H1 (cell line): ENCODE data around the gene DERL3. TPM values are rescaled to one million over a fixed set of nuclear protein-coding genes. Genes with fewer than 3 reads are reported as not detected.

Source experiments
- CTCF ChIA-PET: fragments of 300-600 bp; sonication (Branson Sonifier 250); formaldehyde crosslinking; loops from one replicate; lab custom pipeline; 2021; ENCODE audit not compliant: partially characterized antibody; lab: Charles Lee
- POLR2A ChIA-PET: fragments of 300-600 bp; sonication (Branson Sonifier 250); formaldehyde crosslinking; loops from one replicate; lab custom pipeline; 2021; ENCODE audit warnings: inconsistent platforms; ENCODE audit not compliant: partially characterized antibody; lab: Charles Lee
- DNase-seq, 2 experiments: peaks; one replicate each; pipeline versions ENCODE4 v3.0.0 to v3.0.0-alpha.2; 2010 to 2022; ENCODE audit warnings: low spot score in 2 of 2, low read depth in 1 of 2, mixed read lengths in 1 of 2
- FAIRE-seq: peaks from 2 replicates; lab custom pipeline; 2011; peaks lifted over from hg19 to GRCh38; lab: Jason Lieb, UNC
- H2AFZ ChIP-seq: 2 replicates; pipeline ENCODE4 v1.8.1; 2012; ENCODE audit warnings: low read length, inconsistent platforms
- H2AK5ac ChIP-seq: 2 replicates; pipeline ENCODE4 v1.6.1; 2013; ENCODE audit warnings: low read depth, low read length
- H2BK120ac ChIP-seq: replicated peaks from 2 replicates; pipeline ENCODE3; 2013; ENCODE audit warnings: low read depth, low read length, inconsistent platforms
- H2BK12ac ChIP-seq: 2 replicates; pipeline ENCODE4 v1.6.1; 2013; ENCODE audit warnings: low read depth, low read length
- H2BK15ac ChIP-seq: 2 replicates; pipeline ENCODE4 v1.6.1; 2013; ENCODE audit warnings: low read length
- H2BK20ac ChIP-seq: 2 replicates; pipeline ENCODE4 v1.6.1; 2013; ENCODE audit warnings: low read length
- H2BK5ac ChIP-seq: 2 replicates; pipeline ENCODE4 v1.6.1; 2013; ENCODE audit warnings: low read depth, low read length
- H3K14ac ChIP-seq: 2 replicates; pipeline ENCODE4 v1.6.1; 2013; ENCODE audit warnings: inconsistent platforms; ENCODE audit not compliant: insufficient read length
- H3K18ac ChIP-seq: 2 replicates; pipeline ENCODE4 v1.6.1; 2013; ENCODE audit warnings: low read length; ENCODE audit errors: extremely low read depth
- H3K23ac ChIP-seq: 2 replicates; pipeline ENCODE4 v1.6.1; 2013; ENCODE audit warnings: inconsistent platforms; ENCODE audit not compliant: insufficient read length
- H3K23me2 ChIP-seq: 2 replicates; pipeline ENCODE4 v1.6.1; 2013; ENCODE audit warnings: low read depth, low read length
- H3K27ac ChIP-seq: 2 replicates; pipeline ENCODE4 v1.6.1; 2011; ENCODE audit warnings: low read depth, low read length, inconsistent platforms
- H3K27me3 ChIP-seq, 4 experiments: replicated peaks in 1 of 4; 1 replicate in 1 of 4; 2 replicates in 3 of 4; pipeline versions ENCODE4 v1.6.1 to v1.8.1; 2011 to 2013; ENCODE audit warnings: low read length in 3 of 4, mild to moderate bottlenecking in 3 of 4, inconsistent platforms in 2 of 4, mixed read lengths in 2 of 4, moderate library complexity in 1 of 4; ENCODE audit not compliant: control insufficient read depth in 3 of 4, insufficient read depth in 3 of 4; ENCODE audit errors: extremely low read depth in 1 of 4
- H3K36me3 ChIP-seq, 4 experiments: 2 replicates each; pipeline versions ENCODE4 v1.6.1 to v1.8.1; 2011 to 2013; ENCODE audit warnings: mild to moderate bottlenecking in 4 of 4, low read length in 3 of 4, moderate library complexity in 2 of 4, control low read depth in 1 of 4, inconsistent platforms in 1 of 4; ENCODE audit not compliant: insufficient read depth in 4 of 4, control insufficient read depth in 2 of 4
- H3K4ac ChIP-seq: replicated peaks from 2 replicates; pipeline ENCODE3; 2013; ENCODE audit warnings: low read length, low read depth, mixed read lengths, inconsistent platforms; ENCODE audit not compliant: insufficient read length
- H3K4me1 ChIP-seq, 4 experiments: replicated peaks in 1 of 4; 1 replicate in 1 of 4; 2 replicates in 3 of 4; pipeline versions ENCODE4 v1.6.1 to v1.8.1; 2011 to 2013; ENCODE audit warnings: low read length in 3 of 4, inconsistent platforms in 2 of 4, mixed read lengths in 1 of 4; ENCODE audit not compliant: insufficient read depth in 4 of 4, control insufficient read depth in 3 of 4
- H3K4me2 ChIP-seq, 2 experiments: 2 replicates each; pipeline versions ENCODE4 v1.6.1 to v1.8.1; 2011 to 2013; ENCODE audit warnings: low read depth in 2 of 2, low read length in 2 of 2, control low read depth in 1 of 2, inconsistent platforms in 1 of 2, mild to moderate bottlenecking in 1 of 2; ENCODE audit not compliant: insufficient read depth in 1 of 2
- H3K4me3 ChIP-seq, 4 experiments: fragments of 200-600, 300-600 bp in 1 of 4; sonication (generic), shearing (Covaris generic), sonication (Bioruptor Twin) in 1 of 4; 2 replicates each; pipeline versions ENCODE4 v1.5.1 to v1.8.1; 2011 to 2016; ENCODE audit warnings: low read length in 4 of 4, low read depth in 3 of 4, control low read depth in 2 of 4, inconsistent platforms in 2 of 4, mild to moderate bottlenecking in 2 of 4, mixed read lengths in 1 of 4, moderate library complexity in 1 of 4; ENCODE audit not compliant: insufficient read depth in 2 of 4; ENCODE audit errors: extremely low read depth in 1 of 4
- H3K56ac ChIP-seq: replicated peaks from 2 replicates; pipeline ENCODE3; 2013; ENCODE audit warnings: low read depth, mild to moderate bottlenecking, mixed read lengths, low read length, inconsistent platforms; ENCODE audit not compliant: insufficient read length
- H3K79me1 ChIP-seq: 2 replicates; pipeline ENCODE4 v1.6.1; 2013; ENCODE audit warnings: low read depth, low read length, control low read depth
- H3K79me2 ChIP-seq, 2 experiments: 2 replicates each; pipeline versions ENCODE4 v1.6.1 to v1.8.1; 2012 to 2013; ENCODE audit warnings: low read length in 2 of 2, mild to moderate bottlenecking in 2 of 2, inconsistent platforms in 1 of 2; ENCODE audit not compliant: insufficient read depth in 2 of 2, control insufficient read depth in 1 of 2
- H3K9ac ChIP-seq, 4 experiments: replicated peaks in 1 of 4; 1 replicate in 1 of 4; 2 replicates in 3 of 4; pipeline versions ENCODE4 v1.6.1 to v1.8.1; 2011 to 2013; ENCODE audit warnings: low read depth in 3 of 4, low read length in 3 of 4, control low read depth in 2 of 4, mild to moderate bottlenecking in 2 of 4, moderate library complexity in 2 of 4, inconsistent platforms in 1 of 4; ENCODE audit errors: extremely low read depth in 1 of 4
- H3K9me3 ChIP-seq, 2 experiments: 2 replicates each; pipeline versions ENCODE4 v1.6.1 to v1.8.1; 2012 to 2013; ENCODE audit warnings: mild to moderate bottlenecking in 2 of 2, moderate library complexity in 2 of 2, control low read depth in 1 of 2, inconsistent platforms in 1 of 2, low read depth in 1 of 2, low read length in 1 of 2, mixed read lengths in 1 of 2; ENCODE audit not compliant: insufficient read depth in 2 of 2
- H4K20me1 ChIP-seq, 2 experiments: replicated peaks in 1 of 2; 2 replicates each; pipeline versions ENCODE3 to v1.8.1; 2011 to 2013; ENCODE audit warnings: inconsistent platforms in 2 of 2, low read length in 2 of 2, mild to moderate bottlenecking in 1 of 2; ENCODE audit not compliant: insufficient read depth in 2 of 2, control insufficient read depth in 1 of 2
- H4K5ac ChIP-seq: 2 replicates; pipeline ENCODE4 v1.6.1; 2013; ENCODE audit warnings: low read length, low read depth, mixed read lengths, inconsistent platforms; ENCODE audit not compliant: insufficient read length
- H4K8ac ChIP-seq: 2 replicates; pipeline ENCODE4 v1.8.0; 2013; ENCODE audit warnings: mild to moderate bottlenecking, moderate library complexity, low read length, inconsistent platforms; ENCODE audit not compliant: insufficient read depth; ENCODE audit errors: extremely low read depth
- H4K91ac ChIP-seq: replicated peaks from 2 replicates; pipeline ENCODE3; 2013; ENCODE audit warnings: low read length, mixed read lengths, inconsistent platforms; ENCODE audit not compliant: insufficient read length
- EZH2 ChIP-seq: fragments of 200-600 bp; sonication (generic); IDR thresholded peaks from 2 replicates; pipeline ENCODE4 v1.7.1; 2012; ENCODE audit warnings: low read depth, mild to moderate bottlenecking, moderate library complexity, low read length, inconsistent platforms; ENCODE audit not compliant: severe bottlenecking
- TEAD4 ChIP-seq: IDR thresholded peaks from 2 replicates; pipeline ENCODE4 v1.6.1; 2012; ENCODE audit warnings: low read depth, low read length, inconsistent platforms, mixed read lengths
- WGBS, 2 experiments: shearing (Covaris generic) in 1 of 2; methylation state at CpG; one replicate each; pipeline versions ENCODE4 v1.1.6 to v1.1.7; 2013 to 2015; ENCODE audit warnings: low lambda C conversion rate in 2 of 2, mixed read lengths in 2 of 2, inconsistent platforms in 1 of 2, low coverage in 1 of 2, missing lambda C conversion rate in 1 of 2; ENCODE audit not compliant: insufficient replicate concordance in 2 of 2, insufficient coverage in 1 of 2, insufficient read length in 1 of 2; ENCODE audit errors: extremely low coverage in 1 of 2, missing lambda C conversion rate in 1 of 2; 5-methylcytosine and 5-hydroxymethylcytosine counted together
- polyA plus RNA-seq, 7 experiments: library from polyadenylated mRNA; depleted of rRNA in 3 of 7; stranded (reverse) in 5 of 7; unstranded in 2 of 7; fragments of >200 nt in 5 of 7; fragments of 200-250 nt in 2 of 7; gene quantifications; 1 replicate in 5 of 7; 2 replicates in 1 of 7; 4 replicates in 1 of 7; pipeline versions ENCODE4 v1.2.1 to v1.2.3, GENCODE V29; 2011 to 2013; ENCODE audit warnings: missing spikeins in 2 of 7, mixed read lengths in 2 of 7
- total RNA-seq: library from RNA; stranded (reverse); fragmentation: NEBNext Ultra II Directional; extraction: Animal tissue kit (Norgen Biotek cat#: 25700); gene quantifications from 2 replicates; pipeline ENCODE4 v1.2.1, GENCODE V29; 2021

Gene DERL3
- total and polyA plus RNA-seq, 2 of the 8 experiments (the other 6 are each of a cell fraction or from before 2014, with no cell fraction given), result 8.7 to 19.5 TPM

DNA sequence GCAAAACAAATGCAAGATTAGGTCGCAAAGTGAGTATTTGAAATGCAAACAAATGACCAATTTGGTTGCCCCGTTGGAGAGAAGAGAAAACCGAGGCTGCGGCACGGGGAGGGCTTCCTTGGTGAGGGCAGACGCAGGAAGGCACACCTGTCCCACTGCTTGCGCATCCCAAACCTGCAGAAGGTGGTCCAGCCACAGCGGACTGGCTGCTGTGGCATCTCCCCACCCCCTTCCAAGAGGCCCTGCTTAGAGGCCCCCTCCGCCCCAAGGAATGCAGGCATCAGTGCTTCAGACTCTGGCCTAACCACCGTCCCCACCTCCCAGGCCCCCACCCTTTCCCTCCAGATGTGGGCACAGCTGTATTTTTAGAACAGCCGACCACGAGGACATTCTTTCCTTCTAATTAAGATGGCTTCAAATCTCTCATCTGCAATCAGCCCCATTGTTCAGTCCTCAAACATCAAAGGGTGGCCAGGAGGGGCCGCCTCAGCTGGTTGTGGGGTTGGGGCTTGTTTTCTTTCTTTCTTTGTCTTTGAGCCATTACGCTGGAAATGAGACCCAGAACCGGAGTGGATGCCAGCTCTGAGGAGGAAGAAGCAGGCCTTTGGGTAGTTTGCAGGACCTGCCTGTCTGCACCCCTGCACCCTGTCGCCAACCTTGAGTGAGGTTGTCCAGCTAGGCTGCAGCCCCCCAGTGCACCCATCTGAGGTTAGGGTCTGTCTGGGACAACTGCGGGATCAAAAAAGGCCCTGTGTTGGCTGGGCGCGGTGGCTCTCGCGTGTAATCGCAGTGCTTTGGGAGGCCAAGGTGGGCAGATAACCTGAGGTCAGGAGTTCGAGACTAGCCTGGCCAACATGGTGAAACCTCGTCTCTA, 9.4 kb upstream of the DERL3 start:
- H3K23ac ChIP-seq, result no peak overlapping the region
- FAIRE-seq (no peak), DNase-seq (no peak)
- no peaks in the 10 kb centered on the region for H3K79me2 ChIP-seq
- POLR2A ChIA-PET, result interaction anchor here (1.1 to 5.6 kb wide), 4 partner anchors 9 to 81 kb away, joined by 4 to 37 read pairs (median 12); partner anchors contain the start of genes CHCHD10, MIF and SLC2A11
- H3K14ac ChIP-seq, result no peak overlapping the region
- H3K9ac ChIP-seq, result peak overlapping the region in 1 of 4 experiments; percentile 14; a peak in 1 of 7 replicates
- H4K8ac ChIP-seq, result peak overlapping the region; percentile 96; the same call in 1 of the 2 replicates
- H3K27ac ChIP-seq, result no peak overlapping the region
- H4K91ac ChIP-seq, result peak overlapping the region; percentile 50
- H2AFZ ChIP-seq, result no peak overlapping the region
- H2BK20ac ChIP-seq, result no peak overlapping the region
- peak overlapping the region; percentile 82; the same call in 1 of the 2 replicates for H2BK5ac ChIP-seq
- 55% methylated on average over 23 of the region's 24 CpGs; no CpG with 5 or more reads in 1 of the 2 experiments for WGBS, 2 experiments
- no peaks in the 10 kb centered on the region for H3K79me1 ChIP-seq
- no peak overlapping the region for H2AK5ac ChIP-seq
- peaks cover 0 to 28% (median 19%) of the 10 kb centered on the region in 4 experiments; a peak in 6 of 7 replicates for H3K4me1 ChIP-seq
- no peaks in the 10 kb centered on the region for H3K36me3 ChIP-seq
- H3K56ac ChIP-seq, result no peak overlapping the region
- peak overlapping the region; percentile 78; the same call in 1 of the 2 replicates for H3K18ac ChIP-seq
- H4K20me1 ChIP-seq, result no peaks in the 10 kb centered on the region
- no peak overlapping the region for H3K4ac ChIP-seq
- TF ChIP-seq EZH2 (no peak), TEAD4 (peak; percentile 78)
- TF ChIP-seq, all 59 proteins: peak for 1
- H4K5ac ChIP-seq, result no peak overlapping the region
- no peaks in the 10 kb centered on the region for H3K9me3 ChIP-seq
- no peaks in the 10 kb centered on the region for H3K23me2 ChIP-seq
- no peak overlapping the region for H3K4me3 ChIP-seq
- H2BK15ac ChIP-seq, result peak overlapping the region; percentile 88
- peak overlapping the region; percentile 27 to 44 for H3K4me2 ChIP-seq
- CTCF ChIA-PET, result interaction anchor here (0.9 to 4.3 kb wide), 9 partner anchors 9 to 136 kb away, joined by 3 to 73 read pairs (median 5); partner anchors contain the start of genes C22orf15, CHCHD10, MMP11 and SLC2A11
- H2BK120ac ChIP-seq, result peak overlapping the region; percentile 30
- H3K27me3 ChIP-seq, result peaks cover 0 to 5% (median 1%) of the 10 kb centered on the region in 4 experiments; a peak in 3 of 7 replicates
- H2BK12ac ChIP-seq, result no peak overlapping the region
